ENCODE measurements around the gene KCNG4. TPM values are rescaled to one million over a fixed set of nuclear protein-coding genes. Genes with fewer than 3 reads are reported as not detected.

The KCNG4 gene
- total and polyA plus RNA-seq, 2 experiments from 2014 or later: 0.07 TPM; not detected in 1

DNA sequence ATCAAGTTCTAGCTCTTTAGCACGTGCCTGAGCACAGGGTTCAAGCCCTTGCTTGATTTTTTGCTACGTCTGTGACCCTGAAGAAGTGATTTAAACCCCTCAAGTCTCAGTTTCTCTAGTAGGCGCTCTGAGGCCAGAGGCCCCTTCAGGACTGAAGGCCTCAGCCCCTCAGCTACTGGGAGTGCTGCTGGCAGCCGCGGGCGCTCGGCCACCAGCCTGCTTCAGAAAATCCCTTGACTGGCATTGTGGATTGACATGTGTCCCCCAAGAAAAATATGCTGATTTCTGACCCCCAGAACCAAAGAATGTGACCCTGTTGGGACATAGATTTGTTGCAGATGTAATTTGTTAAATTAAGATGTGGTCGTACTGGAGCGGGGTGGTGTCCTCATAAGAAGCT, 34.7 kb upstream of the KCNG4 start (continued):
- TF ChIP-seq JUNB (IDR thresholded peaks at IDR 0.05; ENCODE audit: unreplicated experiment) (no peak), POLR2AphosphoS5 (IDR thresholded peaks at IDR 0.05; ENCODE audit: low read depth) (no peak), ZNF114 (CRISPR knock-in tag; IDR thresholded peaks at IDR 0.05) (no peak), STAT1 (IDR thresholded peaks at IDR 0.05; ENCODE audit: unreplicated experiment) (no peak), EZH2 (IDR thresholded peaks at IDR 0.05; ENCODE audit: low read depth, unreplicated experiment) (no peak)

DNA sequence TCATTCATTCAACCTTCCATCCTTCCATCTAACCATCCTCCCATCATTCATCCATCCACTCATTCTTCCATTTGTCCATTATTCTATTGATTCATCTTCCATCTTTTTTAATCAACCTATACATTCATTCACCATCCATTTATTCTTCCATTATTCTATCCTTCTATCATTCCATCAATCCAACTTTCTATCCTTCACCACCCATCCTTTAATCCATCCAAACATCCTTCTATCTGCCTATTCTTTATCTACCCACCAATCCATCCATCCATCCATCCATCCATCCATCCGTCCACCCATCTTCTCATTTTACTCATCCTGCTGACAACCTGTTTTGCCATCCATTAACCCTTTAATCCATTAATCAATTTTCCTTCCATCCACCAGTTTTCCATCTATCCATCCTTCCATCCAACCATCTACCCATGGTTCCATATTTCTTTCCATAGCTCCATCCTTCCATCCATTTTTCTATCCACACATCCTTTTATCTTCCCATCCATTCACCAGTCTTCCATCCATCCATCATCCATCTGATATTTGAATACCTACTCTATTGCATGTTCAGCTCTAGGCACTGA, 33.0 kb upstream of the KCNG4 start:
- Mint-ChIP-seq H3K36me3 (ENCODE audit: low read depth) (no peaks in the 10 kb centered on the region), H3K27ac (no peak overlapping the region), H3K4me3 (no peak overlapping the region), H3K9me3 (no peaks in the 10 kb centered on the region), H3K27me3 (ENCODE audit: insufficient read depth, low read depth, poor library complexity) (no peaks in the 10 kb centered on the region), H3K4me1 (no peaks in the 10 kb centered on the region; the same call in 2 of the 3 replicates)
- Histone ChIP-seq H3K27ac (ENCODE audit: low read depth) (no peak overlapping the region), H3K27me3 (ENCODE audit: insufficient read depth) (no peaks in the 10 kb centered on the region), H3F3A (replicated peaks; ENCODE audit: low read depth) (peaks cover 2% of the 10 kb centered on the region; the same call in 1 of the 2 replicates), H3K4me2 (no peak overlapping the region), H2AFZ (no peak overlapping the region), H4K20me1 (replicated peaks; ENCODE audit: insufficient read depth) (no peaks in the 10 kb centered on the region), H3K4me3 (no peak overlapping the region), H3K36me3 (ENCODE audit: insufficient read depth) (no peaks in the 10 kb centered on the region), H3K79me2 (replicated peaks; ENCODE audit: insufficient read depth) (no peaks in the 10 kb centered on the region), H3K9me2 (ENCODE audit: insufficient read depth) (peaks cover 7% of the 10 kb centered on the region; the same call in 1 of the 2 replicates), H3K4me1 (ENCODE audit: insufficient read depth) (no peaks in the 10 kb centered on the region)
- DNase-seq (ENCODE audit: low spot score) (no peak), ATAC-seq (no peak)
- TF ChIP-seq EZH2phosphoT487 (IDR thresholded peaks at IDR 0.05; ENCODE audit: unreplicated experiment) (no peak), STAT1 (IDR thresholded peaks at IDR 0.05; ENCODE audit: unreplicated experiment) (no peak), JUNB (IDR thresholded peaks at IDR 0.05; ENCODE audit: unreplicated experiment) (no peak), EZH2 (IDR thresholded peaks at IDR 0.05; ENCODE audit: low read depth, unreplicated experiment) (no peak), CREB1 (CRISPR knock-in tag; IDR thresholded peaks at IDR 0.05; ENCODE audit: low read depth) (no peak), NANOG (IDR thresholded peaks at IDR 0.05; ENCODE audit: borderline replicate concordance) (no peak), ZNF331 (CRISPR knock-in tag; IDR thresholded peaks at IDR 0.05; ENCODE audit: low read depth) (no peak)
- TF ChIP-seq, protein P1, sequence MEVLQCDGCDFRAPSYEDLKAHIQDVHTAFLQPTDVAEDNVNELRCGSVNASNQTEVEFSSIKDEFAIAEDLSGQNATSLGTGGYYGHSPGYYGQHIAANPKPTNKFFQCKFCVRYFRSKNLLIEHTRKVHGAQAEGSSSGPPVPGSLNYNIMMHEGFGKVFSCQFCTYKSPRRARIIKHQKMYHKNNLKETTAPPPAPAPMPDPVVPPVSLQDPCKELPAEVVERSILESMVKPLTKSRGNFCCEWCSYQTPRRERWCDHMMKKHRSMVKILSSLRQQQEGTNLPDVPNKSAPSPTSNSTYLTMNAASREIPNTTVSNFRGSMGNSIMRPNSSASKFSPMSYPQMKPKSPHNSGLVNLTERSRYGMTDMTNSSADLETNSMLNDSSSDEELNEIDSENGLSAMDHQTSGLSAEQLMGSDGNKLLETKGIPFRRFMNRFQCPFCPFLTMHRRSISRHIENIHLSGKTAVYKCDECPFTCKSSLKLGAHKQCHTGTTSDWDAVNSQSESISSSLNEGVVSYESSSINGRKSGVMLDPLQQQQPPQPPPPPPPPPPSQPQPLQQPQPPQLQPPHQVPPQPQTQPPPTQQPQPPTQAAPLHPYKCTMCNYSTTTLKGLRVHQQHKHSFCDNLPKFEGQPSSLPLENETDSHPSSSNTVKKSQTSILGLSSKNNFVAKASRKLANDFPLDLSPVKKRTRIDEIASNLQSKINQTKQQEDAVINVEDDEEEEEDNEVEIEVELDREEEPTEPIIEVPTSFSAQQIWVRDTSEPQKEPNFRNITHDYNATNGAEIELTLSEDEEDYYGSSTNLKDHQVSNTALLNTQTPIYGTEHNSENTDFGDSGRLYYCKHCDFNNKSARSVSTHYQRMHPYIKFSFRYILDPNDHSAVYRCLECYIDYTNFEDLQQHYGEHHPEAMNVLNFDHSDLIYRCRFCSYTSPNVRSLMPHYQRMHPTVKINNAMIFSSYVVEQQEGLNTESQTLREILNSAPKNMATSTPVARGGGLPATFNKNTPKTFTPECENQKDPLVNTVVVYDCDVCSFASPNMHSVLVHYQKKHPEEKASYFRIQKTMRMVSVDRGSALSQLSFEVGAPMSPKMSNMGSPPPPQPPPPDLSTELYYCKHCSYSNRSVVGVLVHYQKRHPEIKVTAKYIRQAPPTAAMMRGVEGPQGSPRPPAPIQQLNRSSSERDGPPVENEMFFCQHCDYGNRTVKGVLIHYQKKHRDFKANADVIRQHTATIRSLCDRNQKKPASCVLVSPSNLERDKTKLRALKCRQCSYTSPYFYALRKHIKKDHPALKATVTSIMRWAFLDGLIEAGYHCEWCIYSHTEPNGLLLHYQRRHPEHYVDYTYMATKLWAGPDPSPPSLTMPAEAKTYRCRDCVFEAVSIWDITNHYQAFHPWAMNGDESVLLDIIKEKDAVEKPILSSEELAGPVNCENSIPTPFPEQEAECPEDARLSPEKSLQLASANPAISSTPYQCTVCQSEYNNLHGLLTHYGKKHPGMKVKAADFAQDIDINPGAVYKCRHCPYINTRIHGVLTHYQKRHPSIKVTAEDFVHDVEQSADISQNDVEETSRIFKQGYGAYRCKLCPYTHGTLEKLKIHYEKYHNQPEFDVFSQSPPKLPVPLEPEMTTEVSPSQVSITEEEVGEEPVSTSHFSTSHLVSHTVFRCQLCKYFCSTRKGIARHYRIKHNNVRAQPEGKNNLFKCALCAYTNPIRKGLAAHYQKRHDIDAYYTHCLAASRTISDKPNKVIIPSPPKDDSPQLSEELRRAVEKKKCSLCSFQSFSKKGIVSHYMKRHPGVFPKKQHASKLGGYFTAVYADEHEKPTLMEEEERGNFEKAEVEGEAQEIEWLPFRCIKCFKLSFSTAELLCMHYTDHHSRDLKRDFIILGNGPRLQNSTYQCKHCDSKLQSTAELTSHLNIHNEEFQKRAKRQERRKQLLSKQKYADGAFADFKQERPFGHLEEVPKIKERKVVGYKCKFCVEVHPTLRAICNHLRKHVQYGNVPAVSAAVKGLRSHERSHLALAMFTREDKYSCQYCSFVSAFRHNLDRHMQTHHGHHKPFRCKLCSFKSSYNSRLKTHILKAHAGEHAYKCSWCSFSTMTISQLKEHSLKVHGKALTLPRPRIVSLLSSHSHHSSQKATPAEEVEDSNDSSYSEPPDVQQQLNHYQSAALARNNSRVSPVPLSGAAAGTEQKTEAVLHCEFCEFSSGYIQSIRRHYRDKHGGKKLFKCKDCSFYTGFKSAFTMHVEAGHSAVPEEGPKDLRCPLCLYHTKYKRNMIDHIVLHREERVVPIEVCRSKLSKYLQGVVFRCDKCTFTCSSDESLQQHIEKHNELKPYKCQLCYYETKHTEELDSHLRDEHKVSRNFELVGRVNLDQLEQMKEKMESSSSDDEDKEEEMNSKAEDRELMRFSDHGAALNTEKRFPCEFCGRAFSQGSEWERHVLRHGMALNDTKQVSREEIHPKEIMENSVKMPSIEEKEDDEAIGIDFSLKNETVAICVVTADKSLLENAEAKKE (CRISPR knock-in tag; IDR thresholded peaks at IDR 0.05): no peak
- TF ChIP-seq, protein P2, sequence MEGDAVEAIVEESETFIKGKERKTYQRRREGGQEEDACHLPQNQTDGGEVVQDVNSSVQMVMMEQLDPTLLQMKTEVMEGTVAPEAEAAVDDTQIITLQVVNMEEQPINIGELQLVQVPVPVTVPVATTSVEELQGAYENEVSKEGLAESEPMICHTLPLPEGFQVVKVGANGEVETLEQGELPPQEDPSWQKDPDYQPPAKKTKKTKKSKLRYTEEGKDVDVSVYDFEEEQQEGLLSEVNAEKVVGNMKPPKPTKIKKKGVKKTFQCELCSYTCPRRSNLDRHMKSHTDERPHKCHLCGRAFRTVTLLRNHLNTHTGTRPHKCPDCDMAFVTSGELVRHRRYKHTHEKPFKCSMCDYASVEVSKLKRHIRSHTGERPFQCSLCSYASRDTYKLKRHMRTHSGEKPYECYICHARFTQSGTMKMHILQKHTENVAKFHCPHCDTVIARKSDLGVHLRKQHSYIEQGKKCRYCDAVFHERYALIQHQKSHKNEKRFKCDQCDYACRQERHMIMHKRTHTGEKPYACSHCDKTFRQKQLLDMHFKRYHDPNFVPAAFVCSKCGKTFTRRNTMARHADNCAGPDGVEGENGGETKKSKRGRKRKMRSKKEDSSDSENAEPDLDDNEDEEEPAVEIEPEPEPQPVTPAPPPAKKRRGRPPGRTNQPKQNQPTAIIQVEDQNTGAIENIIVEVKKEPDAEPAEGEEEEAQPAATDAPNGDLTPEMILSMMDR (conservative IDR thresholded peaks at IDR 0.05; ENCODE audit: low read depth in 2 of 2): no peak
- TF ChIP-seq, protein P3, sequence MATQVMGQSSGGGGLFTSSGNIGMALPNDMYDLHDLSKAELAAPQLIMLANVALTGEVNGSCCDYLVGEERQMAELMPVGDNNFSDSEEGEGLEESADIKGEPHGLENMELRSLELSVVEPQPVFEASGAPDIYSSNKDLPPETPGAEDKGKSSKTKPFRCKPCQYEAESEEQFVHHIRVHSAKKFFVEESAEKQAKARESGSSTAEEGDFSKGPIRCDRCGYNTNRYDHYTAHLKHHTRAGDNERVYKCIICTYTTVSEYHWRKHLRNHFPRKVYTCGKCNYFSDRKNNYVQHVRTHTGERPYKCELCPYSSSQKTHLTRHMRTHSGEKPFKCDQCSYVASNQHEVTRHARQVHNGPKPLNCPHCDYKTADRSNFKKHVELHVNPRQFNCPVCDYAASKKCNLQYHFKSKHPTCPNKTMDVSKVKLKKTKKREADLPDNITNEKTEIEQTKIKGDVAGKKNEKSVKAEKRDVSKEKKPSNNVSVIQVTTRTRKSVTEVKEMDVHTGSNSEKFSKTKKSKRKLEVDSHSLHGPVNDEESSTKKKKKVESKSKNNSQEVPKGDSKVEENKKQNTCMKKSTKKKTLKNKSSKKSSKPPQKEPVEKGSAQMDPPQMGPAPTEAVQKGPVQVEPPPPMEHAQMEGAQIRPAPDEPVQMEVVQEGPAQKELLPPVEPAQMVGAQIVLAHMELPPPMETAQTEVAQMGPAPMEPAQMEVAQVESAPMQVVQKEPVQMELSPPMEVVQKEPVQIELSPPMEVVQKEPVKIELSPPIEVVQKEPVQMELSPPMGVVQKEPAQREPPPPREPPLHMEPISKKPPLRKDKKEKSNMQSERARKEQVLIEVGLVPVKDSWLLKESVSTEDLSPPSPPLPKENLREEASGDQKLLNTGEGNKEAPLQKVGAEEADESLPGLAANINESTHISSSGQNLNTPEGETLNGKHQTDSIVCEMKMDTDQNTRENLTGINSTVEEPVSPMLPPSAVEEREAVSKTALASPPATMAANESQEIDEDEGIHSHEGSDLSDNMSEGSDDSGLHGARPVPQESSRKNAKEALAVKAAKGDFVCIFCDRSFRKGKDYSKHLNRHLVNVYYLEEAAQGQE (IDR thresholded peaks at IDR 0.05; ENCODE audit: unreplicated experiment): no peak
- TF ChIP-seq, protein P4, sequence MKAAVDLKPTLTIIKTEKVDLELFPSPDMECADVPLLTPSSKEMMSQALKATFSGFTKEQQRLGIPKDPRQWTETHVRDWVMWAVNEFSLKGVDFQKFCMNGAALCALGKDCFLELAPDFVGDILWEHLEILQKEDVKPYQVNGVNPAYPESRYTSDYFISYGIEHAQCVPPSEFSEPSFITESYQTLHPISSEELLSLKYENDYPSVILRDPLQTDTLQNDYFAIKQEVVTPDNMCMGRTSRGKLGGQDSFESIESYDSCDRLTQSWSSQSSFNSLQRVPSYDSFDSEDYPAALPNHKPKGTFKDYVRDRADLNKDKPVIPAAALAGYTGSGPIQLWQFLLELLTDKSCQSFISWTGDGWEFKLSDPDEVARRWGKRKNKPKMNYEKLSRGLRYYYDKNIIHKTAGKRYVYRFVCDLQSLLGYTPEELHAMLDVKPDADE (IDR thresholded peaks at IDR 0.05): no peak

All from GM23338 (cell line).